ENCODE data around the gene SRSF3.
"Not testable (repeated sequence)": the region's sequence is repeated elsewhere in the genome, so short reads cannot be mapped to it uniquely, and the experiment has no call there.

The SRSF3 gene

DNA sequence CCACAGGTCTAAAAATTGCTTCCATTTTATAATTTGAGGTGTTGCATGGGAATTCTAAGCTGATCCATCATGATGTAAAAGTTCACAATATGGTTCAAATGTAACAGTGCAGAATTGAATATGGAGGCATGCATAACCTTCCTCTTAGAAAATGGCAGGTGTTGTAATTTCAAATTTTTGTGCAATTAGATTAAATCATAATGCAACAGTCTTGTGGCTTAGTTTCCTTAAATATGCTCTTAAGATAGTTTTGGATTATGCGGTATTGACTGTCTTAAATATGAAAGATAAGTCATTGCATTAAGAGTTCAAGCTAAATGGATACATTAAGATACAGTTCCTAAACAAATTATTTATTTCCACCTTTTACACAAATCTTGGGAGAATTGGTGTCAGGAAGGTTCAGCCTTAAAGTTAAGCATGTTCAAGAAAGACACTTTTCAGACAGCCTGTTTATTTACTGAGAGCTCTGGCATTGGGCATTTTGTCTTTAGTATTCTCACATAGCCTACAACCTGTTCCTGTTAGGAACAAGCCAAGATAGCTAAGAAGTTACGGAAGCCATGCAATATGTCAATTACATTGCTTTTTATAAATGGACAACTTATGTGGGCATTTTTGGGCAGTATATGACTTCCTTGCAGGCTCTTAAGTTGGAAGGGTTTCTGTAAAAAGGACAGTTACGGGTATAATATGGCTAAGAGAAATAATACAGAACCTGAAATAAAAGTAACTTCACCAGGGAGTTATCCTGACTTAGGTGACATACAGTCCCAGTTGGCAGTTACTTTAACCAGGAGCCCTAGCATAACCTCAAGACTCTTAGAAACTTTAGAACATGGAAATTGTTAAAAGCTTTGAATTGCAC lies 9.3 kb downstream of the SRSF3 start:
- Histone ChIP-seq H3K4me1 (ENCODE audit: insufficient read depth, low read length) (peaks cover 24% of the 10 kb centered on the region), H3K4me3 (ENCODE audit: low read length) (no peak overlapping the region), H2AFZ (ENCODE audit: low read depth, low read length) (no peak overlapping the region), H3K9me3 (ENCODE audit: low read length) (no peaks in the 10 kb centered on the region), H3K27me3 (ENCODE audit: insufficient read depth, low read length) (no peaks in the 10 kb centered on the region), H3K36me3 (ENCODE audit: insufficient read depth, low read length) (peaks cover 98% of the 10 kb centered on the region)

DNA sequence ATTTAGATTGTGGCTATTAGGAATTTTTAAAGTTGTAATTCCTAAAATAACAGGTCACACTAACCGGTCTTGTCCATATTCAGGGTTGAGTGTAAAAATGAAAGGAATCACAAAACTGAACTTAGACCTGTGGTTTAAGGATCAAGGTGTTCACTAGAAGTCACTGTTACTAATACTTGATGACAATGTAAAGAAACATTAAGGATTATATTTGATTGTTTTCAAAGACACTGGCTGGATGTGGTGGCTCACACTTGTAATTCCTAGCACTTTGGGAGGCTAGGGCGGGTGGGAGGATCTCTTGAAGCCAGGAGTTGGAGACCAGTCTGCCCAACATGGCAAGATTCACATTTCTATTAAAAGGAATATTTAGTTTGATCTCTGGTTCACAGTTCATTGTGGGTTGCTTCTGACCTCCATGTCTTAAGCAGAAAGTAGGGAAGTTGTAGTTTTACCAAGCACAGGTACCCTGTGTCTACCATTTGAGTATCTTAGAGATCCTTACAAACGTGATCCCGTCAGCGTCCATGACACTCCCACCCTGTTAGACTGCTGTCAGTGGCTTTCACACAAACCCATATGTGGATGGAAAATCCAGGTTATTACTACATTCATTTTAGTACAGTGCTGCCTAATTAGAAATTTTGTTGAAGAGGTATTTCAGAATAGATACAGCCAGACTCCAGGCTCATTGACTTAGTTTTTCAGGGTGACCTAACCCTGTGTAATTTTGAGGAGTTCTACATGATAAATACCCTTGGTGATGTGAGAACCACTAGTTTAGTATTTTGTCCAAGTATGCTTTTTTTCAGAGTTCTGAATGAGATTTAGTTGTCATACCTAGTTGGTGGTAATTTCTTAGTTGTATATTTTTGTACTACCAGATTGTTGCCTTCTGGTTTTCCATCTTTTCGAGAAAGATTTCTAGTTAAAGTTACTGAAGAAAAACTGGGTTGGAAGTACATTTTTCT lies 10.2 kb downstream of the SRSF3 start:
- H3K27me3 ChIP-seq (ENCODE audit: insufficient read depth, low read length) = no peaks in the 10 kb centered on the region
- peaks cover 95% of the 10 kb centered on the region for H3K36me3 ChIP-seq (ENCODE audit: insufficient read depth, low read length)
- H2AFZ ChIP-seq (ENCODE audit: low read depth, low read length) = no peak overlapping the region
- peaks cover 15% of the 10 kb centered on the region for H3K4me1 ChIP-seq (ENCODE audit: insufficient read depth, low read length)
- no peaks in the 10 kb centered on the region for H3K9me3 ChIP-seq (ENCODE audit: low read length)
- H3K4me3 ChIP-seq (ENCODE audit: low read length) = no peak overlapping the region

DNA sequence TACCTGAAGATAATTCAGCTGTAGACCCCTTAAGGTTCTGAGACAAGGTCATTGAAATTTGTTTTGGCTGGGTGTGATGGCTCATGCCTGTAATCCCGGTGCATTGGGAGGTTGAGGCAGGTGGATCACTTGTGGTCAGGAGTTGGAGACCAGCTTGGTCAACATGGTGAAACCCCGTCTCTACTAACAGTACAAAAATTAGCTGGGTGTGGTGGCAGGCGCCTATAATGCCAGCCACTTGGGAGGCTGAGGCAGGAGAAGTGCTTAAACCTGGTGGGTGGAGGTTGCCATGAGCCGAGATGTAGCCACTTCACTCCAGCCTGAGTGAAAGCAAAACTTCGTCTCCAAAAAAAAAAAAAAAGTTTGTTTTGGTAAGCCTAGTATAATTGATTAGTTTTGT lies 11.0 kb downstream of the SRSF3 start:
- Histone ChIP-seq H3K36me3 (ENCODE audit: insufficient read depth, low read length) (peaks cover 95% of the 10 kb centered on the region), H3K27me3 (ENCODE audit: insufficient read depth, low read length) (no peaks in the 10 kb centered on the region), H3K9me3 (ENCODE audit: low read length) (no peaks in the 10 kb centered on the region), H2AFZ (ENCODE audit: low read depth, low read length) (no peak overlapping the region), H3K4me3 (ENCODE audit: low read length) (no peak overlapping the region), H3K4me1 (ENCODE audit: insufficient read depth, low read length) (peaks cover 7% of the 10 kb centered on the region)

DNA sequence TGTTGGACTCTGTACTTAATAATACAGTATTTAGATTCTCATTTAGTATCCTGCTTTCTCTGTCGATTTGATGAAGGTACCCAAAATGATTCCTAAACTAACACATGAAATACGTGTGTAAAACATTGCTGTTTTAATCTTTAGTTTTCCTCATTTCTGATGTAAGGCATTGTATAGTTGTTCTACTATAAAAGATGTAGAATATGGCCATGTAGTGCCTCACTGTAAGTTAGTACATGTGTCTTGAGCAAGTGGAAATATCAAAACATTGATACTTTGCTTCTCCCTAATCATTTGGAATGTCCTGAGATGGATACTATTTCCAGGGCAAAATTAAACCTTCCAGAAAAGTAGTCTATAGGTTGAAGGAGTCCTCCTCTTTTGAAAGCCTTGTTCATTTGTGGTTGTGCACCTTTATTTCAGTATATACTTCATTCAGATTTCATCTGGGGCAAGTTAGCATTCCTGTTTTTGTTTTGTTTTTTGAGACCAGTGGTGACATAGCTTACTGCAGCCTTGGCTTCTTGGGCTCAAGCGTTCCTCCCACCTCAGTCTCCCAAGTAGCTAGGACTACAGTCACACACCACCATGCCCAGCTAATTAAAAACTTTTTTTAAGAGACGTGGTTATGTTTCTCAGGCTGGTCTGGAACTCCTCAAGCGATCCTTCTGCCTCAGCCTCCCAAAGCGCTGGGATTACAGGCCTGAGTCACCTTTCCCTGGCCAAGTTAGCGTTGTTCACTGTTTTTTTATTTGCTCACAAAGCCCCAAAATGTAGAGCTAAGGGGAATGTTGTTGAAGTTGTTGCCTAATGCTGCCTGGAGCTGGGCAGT lies 11.6 kb downstream of the SRSF3 start:
- H3K36me3 ChIP-seq (ENCODE audit: insufficient read depth, low read length) = peaks cover 95% of the 10 kb centered on the region
- H3K4me1 ChIP-seq (ENCODE audit: insufficient read depth, low read length) = peaks cover 5% of the 10 kb centered on the region
- no peaks in the 10 kb centered on the region for H3K9me3 ChIP-seq (ENCODE audit: low read length)
- H3K27me3 ChIP-seq (ENCODE audit: insufficient read depth, low read length) = no peaks in the 10 kb centered on the region
- no peak overlapping the region for H3K4me3 ChIP-seq (ENCODE audit: low read length)
- no peak overlapping the region for H2AFZ ChIP-seq (ENCODE audit: low read depth, low read length)

DNA sequence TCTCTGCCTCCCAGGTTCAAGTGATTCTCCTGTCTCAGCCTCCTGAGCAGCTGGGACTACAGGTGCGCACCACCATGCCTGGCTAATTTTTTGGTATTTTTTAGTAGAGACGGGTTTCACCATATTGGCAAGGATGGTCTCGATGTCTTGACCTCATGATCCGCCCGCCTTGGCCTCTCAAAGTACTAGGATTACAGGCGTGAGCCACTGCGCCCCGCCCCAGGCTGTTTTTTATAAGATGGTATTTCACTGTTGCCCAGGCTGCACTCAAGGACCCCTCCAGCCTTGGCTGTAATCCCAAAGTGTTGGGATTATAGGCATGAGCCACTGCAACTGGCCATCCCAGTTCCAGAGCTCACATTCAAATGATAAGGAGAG lies 13.1 kb downstream of the SRSF3 start:
- not testable (repeated sequence) for H2AFZ ChIP-seq (ENCODE audit: low read depth, low read length); H3K27me3 ChIP-seq (ENCODE audit: insufficient read depth, low read length); H3K9me3 ChIP-seq (ENCODE audit: low read length); H3K4me1 ChIP-seq (ENCODE audit: insufficient read depth, low read length); H3K4me3 ChIP-seq (ENCODE audit: low read length)
- peaks cover 94% of the 10 kb centered on the region for H3K36me3 ChIP-seq (ENCODE audit: insufficient read depth, low read length)

DNA sequence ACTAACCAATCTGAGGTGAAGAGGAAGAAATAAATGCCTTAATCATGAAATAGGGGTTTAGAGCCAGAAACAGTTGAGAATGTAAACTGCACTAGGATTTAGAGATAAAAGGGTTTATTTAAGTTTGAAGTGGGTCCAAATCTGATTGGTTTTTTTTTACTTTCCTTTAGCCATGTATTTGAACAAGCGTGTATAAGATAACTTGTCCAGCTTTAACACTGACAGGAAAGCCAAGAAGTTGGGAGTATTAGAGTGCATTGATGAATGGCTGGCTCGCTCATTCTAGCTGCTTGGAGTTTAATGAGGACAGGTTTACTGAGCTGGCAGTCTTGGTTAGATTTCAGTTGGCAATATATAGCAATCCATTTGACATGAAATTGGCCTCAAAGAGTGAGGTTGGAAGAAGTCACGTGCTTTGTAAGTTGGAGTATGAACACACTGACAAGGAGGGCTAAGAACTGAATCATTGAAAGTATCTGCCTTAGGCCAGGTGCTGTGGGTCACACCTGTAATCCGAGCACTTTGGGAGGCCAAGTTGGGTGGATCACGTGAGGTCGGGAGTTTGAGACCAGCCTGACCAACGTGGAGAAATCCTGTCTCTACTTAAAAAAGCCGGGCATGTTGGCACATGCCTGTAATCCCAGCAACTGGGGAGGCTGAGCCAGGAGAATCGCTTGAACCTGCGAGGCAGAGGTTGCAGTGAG lies 13.7 kb downstream of the SRSF3 start:
- no peaks in the 10 kb centered on the region for H3K9me3 ChIP-seq (ENCODE audit: low read length)
- no peak overlapping the region for H3K4me3 ChIP-seq (ENCODE audit: low read length)
- peaks cover 89% of the 10 kb centered on the region for H3K36me3 ChIP-seq (ENCODE audit: insufficient read depth, low read length)
- no peaks in the 10 kb centered on the region for H3K4me1 ChIP-seq (ENCODE audit: insufficient read depth, low read length)
- H2AFZ ChIP-seq (ENCODE audit: low read depth, low read length) = no peak overlapping the region
- H3K27me3 ChIP-seq (ENCODE audit: insufficient read depth, low read length) = no peaks in the 10 kb centered on the region

DNA sequence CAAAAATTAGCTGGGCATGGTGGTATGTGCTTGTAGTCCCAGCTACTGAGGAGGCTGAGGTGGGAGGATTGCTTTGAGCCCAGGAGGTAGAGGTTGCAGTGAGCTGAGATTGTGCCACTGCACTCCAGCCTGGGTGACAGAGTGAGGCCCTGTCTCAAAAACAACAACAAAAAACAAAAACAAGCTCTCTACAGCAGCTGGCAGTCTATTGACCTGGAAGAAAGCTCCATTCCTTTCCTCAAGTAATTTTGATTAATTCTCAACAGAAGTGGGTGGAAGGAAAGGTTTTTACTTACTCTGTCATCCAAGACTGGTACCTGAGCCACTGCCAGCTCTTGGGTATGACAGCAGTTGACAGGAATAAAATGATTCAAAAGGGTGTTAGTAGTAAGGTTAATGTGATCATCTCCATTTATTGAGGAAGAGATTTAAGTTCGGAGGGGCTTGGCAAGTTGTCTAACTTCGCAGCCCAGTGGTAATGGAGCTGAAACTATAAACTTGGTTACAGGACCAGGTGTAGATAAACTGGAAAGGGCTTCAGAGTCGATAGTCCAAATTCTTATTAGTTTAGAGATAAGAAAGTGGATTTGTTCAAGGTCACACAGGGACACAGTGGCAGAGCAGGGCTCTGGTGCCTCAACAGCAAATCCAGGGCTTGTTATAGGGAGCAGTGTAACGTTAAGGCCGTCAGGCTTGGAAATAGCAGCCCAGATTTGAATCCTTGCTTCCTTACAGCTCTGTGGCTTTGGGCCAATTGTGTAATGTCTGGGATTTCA lies 14.8 kb downstream of the SRSF3 start:
- Histone ChIP-seq H3K4me1 (ENCODE audit: insufficient read depth, low read length) (no peaks in the 10 kb centered on the region), H3K9me3 (ENCODE audit: low read length) (no peaks in the 10 kb centered on the region), H3K27me3 (ENCODE audit: insufficient read depth, low read length) (no peaks in the 10 kb centered on the region), H2AFZ (ENCODE audit: low read depth, low read length) (no peak overlapping the region), H3K4me3 (ENCODE audit: low read length) (no peak overlapping the region), H3K36me3 (ENCODE audit: insufficient read depth, low read length) (peaks cover 78% of the 10 kb centered on the region)

DNA sequence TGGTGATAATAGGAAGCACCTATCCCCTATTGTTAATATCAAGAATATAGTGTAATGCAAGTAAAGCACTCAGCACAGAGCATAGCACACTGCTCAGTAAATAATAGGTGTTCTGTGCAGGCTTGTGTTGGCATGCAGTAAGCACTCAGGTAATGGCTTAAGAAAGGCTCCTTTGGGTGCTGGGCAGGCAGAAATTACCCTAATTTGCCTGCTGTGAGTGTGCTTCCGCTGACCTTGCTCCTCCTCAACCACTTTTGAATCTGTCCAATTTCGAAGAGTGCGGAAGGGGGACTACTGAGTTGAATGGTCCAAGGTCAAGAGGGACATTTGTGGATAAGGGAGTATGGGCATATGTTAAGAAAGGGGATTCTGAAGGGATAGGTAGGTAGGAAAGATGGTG lies 15.4 kb downstream of the SRSF3 start:
- Histone ChIP-seq H3K4me1 (ENCODE audit: insufficient read depth, low read length) (no peaks in the 10 kb centered on the region), H3K36me3 (ENCODE audit: insufficient read depth, low read length) (peaks cover 72% of the 10 kb centered on the region), H3K27me3 (ENCODE audit: insufficient read depth, low read length) (no peaks in the 10 kb centered on the region), H3K4me3 (ENCODE audit: low read length) (no peak overlapping the region), H3K9me3 (ENCODE audit: low read length) (no peaks in the 10 kb centered on the region), H2AFZ (ENCODE audit: low read depth, low read length) (no peak overlapping the region)

DNA sequence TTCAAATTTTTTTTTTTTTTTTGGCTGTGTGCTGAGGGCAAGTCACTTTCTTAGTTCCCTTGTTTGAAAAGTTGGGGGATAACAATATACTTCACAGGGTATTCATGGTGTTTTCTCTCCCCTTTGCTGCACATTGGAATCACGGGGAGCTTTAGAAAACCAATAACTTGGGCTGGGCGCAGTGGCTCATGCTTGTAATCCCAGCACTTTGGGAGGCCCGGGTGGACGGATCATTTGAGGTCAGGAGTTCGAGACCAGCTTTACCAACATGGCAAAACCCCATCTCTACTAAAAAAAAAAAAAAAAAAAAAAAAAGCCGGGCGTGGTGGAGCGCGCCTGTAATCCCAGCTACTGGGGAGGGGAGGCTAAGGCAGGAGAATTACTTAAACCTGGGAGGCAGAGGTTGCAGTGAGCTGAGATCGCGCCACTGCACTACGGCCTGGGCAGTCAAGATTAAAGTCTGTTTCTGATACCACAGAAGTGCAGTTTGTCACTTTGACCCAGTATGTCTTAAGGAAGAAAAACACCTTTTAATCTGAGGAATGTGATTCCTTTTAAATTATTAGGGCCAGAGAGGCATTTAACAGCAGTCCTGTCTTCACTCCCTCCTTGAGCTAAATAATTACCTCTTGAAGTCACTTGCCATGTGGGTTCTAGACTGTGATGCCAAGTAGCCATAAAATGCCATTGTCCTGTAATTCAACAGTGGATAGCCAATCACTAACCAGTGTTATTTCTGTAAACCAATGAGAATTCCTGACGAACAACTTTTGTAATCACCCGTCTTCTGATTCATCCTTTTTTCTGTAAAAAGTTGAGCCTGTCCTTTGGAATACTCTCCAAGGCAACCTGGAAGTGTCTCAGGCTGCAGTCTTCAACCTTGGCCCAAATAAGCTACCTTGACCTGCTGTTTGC lies 16.1 kb downstream of the SRSF3 start:
- Histone ChIP-seq H2AFZ (ENCODE audit: low read depth, low read length) (no peak overlapping the region), H3K4me1 (ENCODE audit: insufficient read depth, low read length) (no peaks in the 10 kb centered on the region), H3K4me3 (ENCODE audit: low read length) (no peak overlapping the region), H3K27me3 (ENCODE audit: insufficient read depth, low read length) (no peaks in the 10 kb centered on the region), H3K36me3 (ENCODE audit: insufficient read depth, low read length) (peaks cover 65% of the 10 kb centered on the region), H3K9me3 (ENCODE audit: low read length) (no peaks in the 10 kb centered on the region)

DNA sequence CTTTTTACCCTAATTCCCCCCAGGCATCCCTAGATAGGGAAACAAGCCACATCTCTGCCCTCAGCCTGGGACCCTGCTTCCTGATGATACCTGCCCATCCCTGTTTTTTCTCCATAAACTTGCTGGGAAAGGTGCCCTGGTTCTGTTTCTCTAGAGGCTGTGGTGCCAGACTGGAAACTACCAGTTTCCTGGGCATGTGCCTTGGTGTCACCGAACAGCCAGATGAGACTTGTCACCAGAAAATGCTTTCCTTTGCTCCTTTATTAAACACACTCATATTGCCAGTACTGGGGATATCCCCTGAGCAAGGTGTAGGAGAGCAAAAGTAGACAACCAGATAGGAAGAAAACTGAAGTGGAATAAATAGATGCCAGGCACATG lies 16.8 kb downstream of the SRSF3 start:
- no peaks in the 10 kb centered on the region for H3K4me1 ChIP-seq (ENCODE audit: insufficient read depth, low read length)
- no peaks in the 10 kb centered on the region for H3K27me3 ChIP-seq (ENCODE audit: insufficient read depth, low read length)
- no peak overlapping the region for H3K4me3 ChIP-seq (ENCODE audit: low read length)
- H3K36me3 ChIP-seq (ENCODE audit: insufficient read depth, low read length) = peaks cover 58% of the 10 kb centered on the region
- no peak overlapping the region for H2AFZ ChIP-seq (ENCODE audit: low read depth, low read length)
- no peaks in the 10 kb centered on the region for H3K9me3 ChIP-seq (ENCODE audit: low read length)

DNA sequence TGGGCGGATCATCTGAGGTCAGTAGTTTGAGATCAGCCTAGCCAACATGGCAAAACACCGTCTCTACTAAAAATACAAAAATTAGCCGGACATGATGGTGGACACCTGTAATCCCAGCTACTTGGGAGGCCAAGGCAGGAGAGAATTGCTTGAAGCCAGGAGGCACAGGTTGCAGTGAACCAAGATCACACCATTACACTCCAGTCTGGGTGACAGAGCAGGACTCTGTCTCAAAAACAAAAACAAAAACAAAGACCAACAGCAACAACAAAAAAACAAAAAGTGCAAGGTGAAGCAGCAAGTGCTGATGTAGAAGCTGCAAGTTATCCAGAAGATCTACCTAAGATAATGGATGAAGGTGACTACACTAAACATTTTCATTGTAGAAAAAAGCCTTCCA lies 17.5 kb downstream of the SRSF3 start:
- H3K4me3 ChIP-seq (ENCODE audit: low read length); H3K4me1 ChIP-seq (ENCODE audit: insufficient read depth, low read length); H3K9me3 ChIP-seq (ENCODE audit: low read length); H2AFZ ChIP-seq (ENCODE audit: low read depth, low read length); H3K27me3 ChIP-seq (ENCODE audit: insufficient read depth, low read length): not testable (repeated sequence)
- peaks cover 52% of the 10 kb centered on the region for H3K36me3 ChIP-seq (ENCODE audit: insufficient read depth, low read length)

Data from neuron (in vitro differentiated cells).